Liver (tissue), 9 donors: ENCODE results near the gene EDEM1. TPM values are rescaled to one million over a fixed set of nuclear protein-coding genes. Genes with fewer than 3 reads are reported as not detected.
"Not testable (repeated sequence)": the region's sequence is repeated elsewhere in the genome, so short reads cannot be mapped to it uniquely, and the experiment has no call there.

Experiments
- DNase-seq: peaks from one replicate; pipeline ENCODE4 v3.0.0-alpha.2; 2017; ENCODE audit warnings: low spot score
- H3K27ac ChIP-seq, 2 donors: one replicate each; pipeline ENCODE4 v1.7.0; 2013; ENCODE audit warnings: inconsistent platforms in 2 of 2, low read length in 2 of 2, control low read depth in 1 of 2, low read depth in 1 of 2, mild to moderate bottlenecking in 1 of 2
- H3K27me3 ChIP-seq, 4 donors: one replicate each; pipeline versions ENCODE4 v1.6.1 to v1.7.0; 2013; ENCODE audit warnings: low read length in 3 of 4, inconsistent platforms in 1 of 4, mild to moderate bottlenecking in 1 of 4, moderate library complexity in 1 of 4; ENCODE audit not compliant: control insufficient read depth in 4 of 4, insufficient read depth in 4 of 4
- H3K36me3 ChIP-seq, 4 donors: one replicate each; pipeline versions ENCODE4 v1.6.1 to v1.7.0; 2013; ENCODE audit warnings: low read length in 3 of 4, mild to moderate bottlenecking in 3 of 4, low read depth in 1 of 4, moderate library complexity in 1 of 4; ENCODE audit not compliant: control insufficient read depth in 4 of 4, insufficient read depth in 3 of 4
- H3K4me1 ChIP-seq, 4 donors: one replicate each; pipeline versions ENCODE4 v1.6.1 to v1.7.0; 2013; ENCODE audit warnings: low read length in 3 of 4, mild to moderate bottlenecking in 3 of 4, moderate library complexity in 1 of 4; ENCODE audit not compliant: control insufficient read depth in 4 of 4, insufficient read depth in 4 of 4
- H3K4me3 ChIP-seq, 3 donors: one replicate each; pipeline versions ENCODE4 v1.6.1 to v1.7.0; 2013; ENCODE audit warnings: low read length in 3 of 3, control low read depth in 1 of 3, low read depth in 1 of 3, mild to moderate bottlenecking in 1 of 3
- H3K9ac ChIP-seq, 2 donors: one replicate each; pipeline ENCODE4 v1.7.0; 2013; ENCODE audit warnings: low read length in 2 of 2, mild to moderate bottlenecking in 2 of 2, moderate library complexity in 2 of 2, control low read depth in 1 of 2, low read depth in 1 of 2
- H3K9me3 ChIP-seq, 4 donors: one replicate each; pipeline versions ENCODE4 v1.6.1 to v1.7.0; 2013; ENCODE audit warnings: low read length in 3 of 4; ENCODE audit not compliant: control insufficient read depth in 4 of 4
- ATF3 ChIP-seq: IDR thresholded peaks from 2 replicates; pipeline ENCODE4 v1.6.1; 2016; ENCODE audit warnings: antibody characterized with exemption
- FOXA1 ChIP-seq: IDR thresholded peaks from 2 replicates; pipeline ENCODE4 v1.6.1; 2016; ENCODE audit warnings: antibody characterized with exemption
- FOXA2 ChIP-seq: IDR thresholded peaks from 2 replicates; pipeline ENCODE4 v1.6.1; 2016; ENCODE audit warnings: antibody characterized with exemption
- GABPA ChIP-seq, 2 donors: IDR thresholded peaks in 1 of 2; conservative IDR thresholded peaks in 1 of 2; 2 replicates each; pipeline ENCODE4 v1.6.1; 2016; ENCODE audit warnings: antibody characterized with exemption in 2 of 2, mild to moderate bottlenecking in 1 of 2, moderate library complexity in 1 of 2
- HNF4A ChIP-seq, 2 donors: conservative IDR thresholded peaks; 2 replicates each; pipeline ENCODE4 v1.6.1; 2016; ENCODE audit warnings: antibody characterized with exemption in 2 of 2, mild to moderate bottlenecking in 2 of 2
- HNF4G ChIP-seq: IDR thresholded peaks from 2 replicates; pipeline ENCODE4 v1.6.1; 2016; ENCODE audit warnings: antibody characterized with exemption
- JUND ChIP-seq, 2 donors: IDR thresholded peaks; 2 replicates each; pipeline ENCODE4 v1.6.1; 2016; ENCODE audit warnings: antibody characterized with exemption in 2 of 2
- NR2F2 ChIP-seq: IDR thresholded peaks from 2 replicates; pipeline ENCODE4 v1.6.1; 2016; ENCODE audit warnings: antibody characterized with exemption
- SP1 ChIP-seq: IDR thresholded peaks from 2 replicates; pipeline ENCODE4 v1.6.1; 2018; ENCODE audit warnings: antibody characterized with exemption, mild to moderate bottlenecking
- TAF1 ChIP-seq: conservative IDR thresholded peaks from 2 replicates; pipeline ENCODE4 v1.6.1; 2016; ENCODE audit warnings: antibody characterized with exemption, mild to moderate bottlenecking
- ZBTB33 ChIP-seq: IDR thresholded peaks from 2 replicates; pipeline ENCODE4 v1.6.1; 2016; ENCODE audit warnings: antibody characterized with exemption
- WGBS: extraction: QIAGEN DNeasy Blood & Tissue Kit; methylation state at CpG from one replicate; pipeline ENCODE4 v1.1.7; 2013; 5-methylcytosine and 5-hydroxymethylcytosine counted together
- polyA plus RNA-seq, 2 donors: library from polyadenylated mRNA; stranded (reverse) in 1 of 2; unstranded in 1 of 2; fragments of 200-250 nt in 1 of 2; fragments of >200 nt in 1 of 2; fragmentation: Nextera tagmentation in 1 of 2; extraction: Ambion mirVana in 1 of 2; gene quantifications; one replicate each; pipeline versions ENCODE4 v1.2.1 to v1.2.3, GENCODE V29; 2013 to 2015
- total RNA-seq, 2 donors: library from RNA; depleted of rRNA; stranded (reverse); fragments of >200 nt; gene quantifications; one replicate each; pipeline ENCODE4 v1.2.3, GENCODE V29; 2014
- TF ChIP-seq, protein P1 (sequence below): fragments of 150-350 bp; IDR thresholded peaks from 2 replicates; pipeline ENCODE4 v1.5.1; 2017; ENCODE audit warnings: improper control_type of control experiment, low read depth, low read length; ENCODE audit not compliant: missing input control
- TF ChIP-seq, protein P2 (sequence below): IDR thresholded peaks from 2 replicates; pipeline ENCODE4 v1.6.1; 2016; ENCODE audit warnings: antibody characterized with exemption, mild to moderate bottlenecking
- donor health status: healthy.
- donor health status: healthy.
- donor health status: healthy.
- donor health status: healthy.
- donor health status: healthy.

The EDEM1 gene
- total and polyA plus RNA-seq, 4 donors = 20.4 to 97.5 (median 32.9) TPM

DNA sequence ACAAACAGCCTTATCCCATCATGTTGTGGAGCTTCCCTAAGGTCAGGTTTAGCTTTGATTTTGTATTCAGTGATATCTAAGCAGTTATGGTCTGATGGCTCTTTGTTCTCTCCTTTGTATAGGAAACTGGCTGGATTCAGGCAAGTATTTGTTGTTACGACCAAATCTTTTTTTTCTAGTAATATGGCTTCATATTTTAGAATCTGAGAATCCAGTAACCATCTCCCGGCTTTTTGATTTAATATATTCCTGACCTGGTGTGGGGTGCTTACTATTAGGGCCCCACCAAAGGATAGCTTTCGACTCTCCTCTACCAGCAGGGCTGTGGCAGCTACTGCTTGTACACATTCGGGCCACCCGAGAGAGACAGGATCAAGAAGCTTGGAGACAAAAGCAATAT, 42.4 kb upstream of the EDEM1 start (continued):
- no peak for TF ChIP-seq ZBTB33
- TF ChIP-seq TAF1 = no peak

GRCh38 chr3:5147152-5147551, 40.4 kb upstream of the EDEM1 start:
- not testable (repeated sequence) for H3K9ac ChIP-seq, H3K36me3 ChIP-seq, H3K27me3 ChIP-seq, H3K4me1 ChIP-seq, H3K27ac ChIP-seq, DNase-seq, H3K9me3 ChIP-seq, H3K4me3 ChIP-seq
- WGBS = 99% methylated on average over 5 of the region's 5 CpGs

DNA sequence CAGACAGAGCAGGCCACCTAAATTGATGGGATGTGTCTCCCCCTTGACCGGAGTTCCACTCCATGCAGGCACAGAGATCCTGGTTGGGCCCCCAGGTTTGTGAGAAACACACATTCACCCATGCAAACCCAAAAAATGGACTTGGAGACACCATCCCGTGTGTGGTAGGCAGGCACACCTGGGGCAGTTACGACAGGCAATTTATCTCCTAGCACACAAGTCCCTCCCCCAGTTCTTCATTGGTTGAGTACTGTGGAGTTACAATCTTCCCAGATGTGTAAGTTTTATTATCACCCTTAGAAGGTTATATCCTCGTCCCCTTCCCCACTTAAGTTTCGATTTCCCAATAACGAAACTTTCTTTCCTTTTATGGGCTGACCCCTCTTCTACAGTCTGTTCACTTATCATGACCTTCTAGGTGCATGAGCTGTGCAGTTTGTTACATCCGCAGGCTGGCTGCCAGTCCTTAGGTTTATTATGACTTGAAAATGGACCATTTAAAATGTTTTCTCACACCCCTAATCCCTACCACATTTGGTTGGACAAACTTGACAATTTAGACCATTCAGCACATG, 38.1 kb upstream of the EDEM1 start:
- H3K36me3 ChIP-seq = no peaks in the 10 kb centered on the region
- no peak overlapping the region for H3K27ac ChIP-seq
- 90% methylated on average over 7 of the region's 7 CpGs for WGBS
- no peak overlapping the region for H3K4me3 ChIP-seq
- no peak overlapping the region for H3K9ac ChIP-seq
- TF ChIP-seq FOXA1 (no peak), SP1 (no peak), FOXA2 (no peak), JUND (IDR thresholded peaks at IDR 0.05) (no peak), HNF4A (conservative IDR thresholded peaks at IDR 0.05) (no peak)
- TF ChIP-seq, protein P1, sequence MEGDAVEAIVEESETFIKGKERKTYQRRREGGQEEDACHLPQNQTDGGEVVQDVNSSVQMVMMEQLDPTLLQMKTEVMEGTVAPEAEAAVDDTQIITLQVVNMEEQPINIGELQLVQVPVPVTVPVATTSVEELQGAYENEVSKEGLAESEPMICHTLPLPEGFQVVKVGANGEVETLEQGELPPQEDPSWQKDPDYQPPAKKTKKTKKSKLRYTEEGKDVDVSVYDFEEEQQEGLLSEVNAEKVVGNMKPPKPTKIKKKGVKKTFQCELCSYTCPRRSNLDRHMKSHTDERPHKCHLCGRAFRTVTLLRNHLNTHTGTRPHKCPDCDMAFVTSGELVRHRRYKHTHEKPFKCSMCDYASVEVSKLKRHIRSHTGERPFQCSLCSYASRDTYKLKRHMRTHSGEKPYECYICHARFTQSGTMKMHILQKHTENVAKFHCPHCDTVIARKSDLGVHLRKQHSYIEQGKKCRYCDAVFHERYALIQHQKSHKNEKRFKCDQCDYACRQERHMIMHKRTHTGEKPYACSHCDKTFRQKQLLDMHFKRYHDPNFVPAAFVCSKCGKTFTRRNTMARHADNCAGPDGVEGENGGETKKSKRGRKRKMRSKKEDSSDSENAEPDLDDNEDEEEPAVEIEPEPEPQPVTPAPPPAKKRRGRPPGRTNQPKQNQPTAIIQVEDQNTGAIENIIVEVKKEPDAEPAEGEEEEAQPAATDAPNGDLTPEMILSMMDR = no peak
- no peak for DNase-seq
- H3K9me3 ChIP-seq = no peaks in the 10 kb centered on the region
- peaks cover 0 to 5% (median 0%) of the 10 kb centered on the region in 4 donors for H3K4me1 ChIP-seq
- H3K27me3 ChIP-seq = no peaks in the 10 kb centered on the region

- Histone ChIP-seq H3K4me1 (peaks cover 0 to 5% (median 0%) of the 10 kb centered on the region in 4 donors), H3K4me3 (no peak overlapping the region), H3K9ac (no peak overlapping the region), H3K9me3 (no peaks in the 10 kb centered on the region), H3K27ac (no peak overlapping the region), H3K27me3 (no peaks in the 10 kb centered on the region), H3K36me3 (no peaks in the 10 kb centered on the region)
- no peak for DNase-seq
- 95% methylated on average over 6 of the region's 6 CpGs for WGBS
- TF ChIP-seq, protein P1 = no peak
- TF ChIP-seq ZBTB33 (no peak), HNF4A (conservative IDR thresholded peaks at IDR 0.05) (no peak), HNF4G (no peak), ATF3 (no peak), JUND (IDR thresholded peaks at IDR 0.05) (no peak), GABPA (IDR thresholded peaks at IDR 0.05 in 1 of 2, conservative IDR thresholded peaks at IDR 0.05 in 1 of 2) (no peak), NR2F2 (no peak), SP1 (no peak), FOXA1 (no peak), FOXA2 (no peak)
- TF ChIP-seq, protein P2, sequence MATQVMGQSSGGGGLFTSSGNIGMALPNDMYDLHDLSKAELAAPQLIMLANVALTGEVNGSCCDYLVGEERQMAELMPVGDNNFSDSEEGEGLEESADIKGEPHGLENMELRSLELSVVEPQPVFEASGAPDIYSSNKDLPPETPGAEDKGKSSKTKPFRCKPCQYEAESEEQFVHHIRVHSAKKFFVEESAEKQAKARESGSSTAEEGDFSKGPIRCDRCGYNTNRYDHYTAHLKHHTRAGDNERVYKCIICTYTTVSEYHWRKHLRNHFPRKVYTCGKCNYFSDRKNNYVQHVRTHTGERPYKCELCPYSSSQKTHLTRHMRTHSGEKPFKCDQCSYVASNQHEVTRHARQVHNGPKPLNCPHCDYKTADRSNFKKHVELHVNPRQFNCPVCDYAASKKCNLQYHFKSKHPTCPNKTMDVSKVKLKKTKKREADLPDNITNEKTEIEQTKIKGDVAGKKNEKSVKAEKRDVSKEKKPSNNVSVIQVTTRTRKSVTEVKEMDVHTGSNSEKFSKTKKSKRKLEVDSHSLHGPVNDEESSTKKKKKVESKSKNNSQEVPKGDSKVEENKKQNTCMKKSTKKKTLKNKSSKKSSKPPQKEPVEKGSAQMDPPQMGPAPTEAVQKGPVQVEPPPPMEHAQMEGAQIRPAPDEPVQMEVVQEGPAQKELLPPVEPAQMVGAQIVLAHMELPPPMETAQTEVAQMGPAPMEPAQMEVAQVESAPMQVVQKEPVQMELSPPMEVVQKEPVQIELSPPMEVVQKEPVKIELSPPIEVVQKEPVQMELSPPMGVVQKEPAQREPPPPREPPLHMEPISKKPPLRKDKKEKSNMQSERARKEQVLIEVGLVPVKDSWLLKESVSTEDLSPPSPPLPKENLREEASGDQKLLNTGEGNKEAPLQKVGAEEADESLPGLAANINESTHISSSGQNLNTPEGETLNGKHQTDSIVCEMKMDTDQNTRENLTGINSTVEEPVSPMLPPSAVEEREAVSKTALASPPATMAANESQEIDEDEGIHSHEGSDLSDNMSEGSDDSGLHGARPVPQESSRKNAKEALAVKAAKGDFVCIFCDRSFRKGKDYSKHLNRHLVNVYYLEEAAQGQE = no peak
Measured at GRCh38 chr3:5151586-5151985, 35.9 kb upstream of the EDEM1 start.
